Parathyroid adenoma (tissue), 2 donors: ENCODE data around the gene TFE3.
A peak's percentile ranks its signal among the peaks of the same experiment; 100 is the strongest.

Experiments used
- H2AFZ ChIP-seq: fragments of 300-600 bp; sonication (generic); one replicate; pipeline ENCODE4 v1.7.0; 2017; ENCODE audit warnings: antibody characterized with exemption, mild to moderate bottlenecking
- H3K27ac ChIP-seq: fragments of 300-600 bp; sonication (generic); one replicate; pipeline ENCODE4 v1.7.0; 2017
- H3K27me3 ChIP-seq: fragments of 300-600 bp; sonication (generic); one replicate; pipeline ENCODE4 v1.7.0; 2017; ENCODE audit warnings: low read length; ENCODE audit not compliant: control insufficient read depth, insufficient read depth
- H3K36me3 ChIP-seq: fragments of 300-600 bp; sonication (generic); one replicate; pipeline ENCODE4 v1.7.0; 2017; ENCODE audit warnings: low read length; ENCODE audit not compliant: control insufficient read depth, insufficient read depth
- H3K4me1 ChIP-seq: fragments of 300-600 bp; sonication (generic); one replicate; pipeline ENCODE4 v1.7.0; 2017; ENCODE audit warnings: control low read depth
- H3K4me2 ChIP-seq: fragments of 300-600 bp; sonication (generic); one replicate; pipeline ENCODE4 v1.7.0; 2017; ENCODE audit warnings: low read length
- H3K4me3 ChIP-seq: fragments of 300-600 bp; sonication (generic); one replicate; pipeline ENCODE4 v1.7.0; 2017; ENCODE audit warnings: low read depth, low read length
- H3K79me2 ChIP-seq: fragments of 300-600 bp; sonication (generic); one replicate; pipeline ENCODE4 v1.7.0; 2017; ENCODE audit warnings: control low read depth
- H3K9ac ChIP-seq: fragments of 300-600 bp; sonication (generic); one replicate; pipeline ENCODE4 v1.7.0; 2017; ENCODE audit warnings: mild to moderate bottlenecking
- H3K9me3 ChIP-seq: fragments of 300-600 bp; sonication (generic); one replicate; pipeline ENCODE4 v1.7.0; 2017; ENCODE audit warnings: low read length; ENCODE audit not compliant: control insufficient read depth
- TF ChIP-seq, protein P1 (sequence below): fragments of 300-600 bp; sonication (generic); IDR thresholded peaks from one replicate; pipeline ENCODE4 v1.7.0; 2017; ENCODE audit warnings: antibody characterized with exemption, mild to moderate bottlenecking
- donor health status: primary hyperparathyroidism.

Gene TFE3

DNA sequence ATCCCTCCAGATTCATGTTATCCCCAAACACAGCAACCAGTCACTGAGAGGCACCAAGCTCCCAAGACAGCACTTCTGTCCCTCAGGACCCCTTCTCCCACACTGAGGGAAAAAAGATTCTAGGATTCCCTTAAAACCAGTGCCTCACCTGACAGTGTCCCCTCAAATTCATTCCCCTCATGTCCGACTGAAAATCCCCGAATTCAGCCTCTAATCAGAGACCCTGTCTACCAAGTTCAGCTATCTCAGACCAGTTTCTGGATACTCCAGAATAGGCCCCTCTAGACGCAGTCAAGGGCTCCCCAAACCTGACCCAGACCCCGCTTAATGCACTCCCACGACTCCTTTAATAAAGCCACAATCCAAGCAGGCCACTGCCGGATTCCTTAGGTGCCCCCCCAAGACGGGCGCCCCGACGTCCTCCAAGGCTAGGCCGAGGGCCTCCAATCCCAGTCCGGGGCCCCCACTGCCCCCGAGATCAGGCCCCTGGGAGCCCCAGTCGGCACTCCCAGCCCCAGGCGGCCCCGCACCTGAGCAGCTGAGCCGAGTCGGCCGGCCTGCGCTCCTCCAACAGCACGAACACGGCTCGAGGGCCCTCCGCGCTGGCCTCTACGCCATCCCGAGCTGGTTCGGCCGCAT lies 457 bp downstream of the TFE3 start:
- Histone ChIP-seq H3K36me3 (no peaks in the 10 kb centered on the region), H3K79me2 (peaks cover 8% of the 10 kb centered on the region), H3K9ac (peak overlapping the region; percentile 91), H3K4me2 (peak overlapping the region; percentile 81), H3K27ac (peak overlapping the region; percentile 96), H2AFZ (peak overlapping the region; percentile 79), H3K4me3 (peak overlapping the region; percentile 91), H3K4me1 (peaks cover 3% of the 10 kb centered on the region), H3K9me3 (no peaks in the 10 kb centered on the region), H3K27me3 (no peaks in the 10 kb centered on the region)
- TF ChIP-seq, protein P1, sequence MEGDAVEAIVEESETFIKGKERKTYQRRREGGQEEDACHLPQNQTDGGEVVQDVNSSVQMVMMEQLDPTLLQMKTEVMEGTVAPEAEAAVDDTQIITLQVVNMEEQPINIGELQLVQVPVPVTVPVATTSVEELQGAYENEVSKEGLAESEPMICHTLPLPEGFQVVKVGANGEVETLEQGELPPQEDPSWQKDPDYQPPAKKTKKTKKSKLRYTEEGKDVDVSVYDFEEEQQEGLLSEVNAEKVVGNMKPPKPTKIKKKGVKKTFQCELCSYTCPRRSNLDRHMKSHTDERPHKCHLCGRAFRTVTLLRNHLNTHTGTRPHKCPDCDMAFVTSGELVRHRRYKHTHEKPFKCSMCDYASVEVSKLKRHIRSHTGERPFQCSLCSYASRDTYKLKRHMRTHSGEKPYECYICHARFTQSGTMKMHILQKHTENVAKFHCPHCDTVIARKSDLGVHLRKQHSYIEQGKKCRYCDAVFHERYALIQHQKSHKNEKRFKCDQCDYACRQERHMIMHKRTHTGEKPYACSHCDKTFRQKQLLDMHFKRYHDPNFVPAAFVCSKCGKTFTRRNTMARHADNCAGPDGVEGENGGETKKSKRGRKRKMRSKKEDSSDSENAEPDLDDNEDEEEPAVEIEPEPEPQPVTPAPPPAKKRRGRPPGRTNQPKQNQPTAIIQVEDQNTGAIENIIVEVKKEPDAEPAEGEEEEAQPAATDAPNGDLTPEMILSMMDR: no peak

GRCh38 chrX:49041744-49042580 lies 1.2 kb downstream of the TFE3 start:
- Histone ChIP-seq H2AFZ (no peak overlapping the region), H3K27ac (peak overlapping the region; percentile 96), H3K4me2 (peak overlapping the region; percentile 81), H3K79me2 (peaks cover 8% of the 10 kb centered on the region), H3K36me3 (no peaks in the 10 kb centered on the region), H3K9me3 (no peaks in the 10 kb centered on the region), H3K9ac (peak overlapping the region; percentile 91), H3K4me3 (peak overlapping the region; percentile 91), H3K4me1 (peaks cover 3% of the 10 kb centered on the region), H3K27me3 (no peaks in the 10 kb centered on the region)
- TF ChIP-seq, protein P1: no peak

GRCh38 chrX:49040376-49040955 lies 2.7 kb downstream of the TFE3 start:
- Histone ChIP-seq H3K27ac (peak overlapping the region; percentile 64), H2AFZ (no peak overlapping the region), H3K27me3 (no peaks in the 10 kb centered on the region), H3K4me1 (peaks cover 3% of the 10 kb centered on the region), H3K79me2 (peaks cover 8% of the 10 kb centered on the region), H3K36me3 (no peaks in the 10 kb centered on the region), H3K4me2 (peak overlapping the region; percentile 47), H3K4me3 (no peak overlapping the region), H3K9ac (no peak overlapping the region), H3K9me3 (no peaks in the 10 kb centered on the region)
- TF ChIP-seq, protein P1: no peak

DNA sequence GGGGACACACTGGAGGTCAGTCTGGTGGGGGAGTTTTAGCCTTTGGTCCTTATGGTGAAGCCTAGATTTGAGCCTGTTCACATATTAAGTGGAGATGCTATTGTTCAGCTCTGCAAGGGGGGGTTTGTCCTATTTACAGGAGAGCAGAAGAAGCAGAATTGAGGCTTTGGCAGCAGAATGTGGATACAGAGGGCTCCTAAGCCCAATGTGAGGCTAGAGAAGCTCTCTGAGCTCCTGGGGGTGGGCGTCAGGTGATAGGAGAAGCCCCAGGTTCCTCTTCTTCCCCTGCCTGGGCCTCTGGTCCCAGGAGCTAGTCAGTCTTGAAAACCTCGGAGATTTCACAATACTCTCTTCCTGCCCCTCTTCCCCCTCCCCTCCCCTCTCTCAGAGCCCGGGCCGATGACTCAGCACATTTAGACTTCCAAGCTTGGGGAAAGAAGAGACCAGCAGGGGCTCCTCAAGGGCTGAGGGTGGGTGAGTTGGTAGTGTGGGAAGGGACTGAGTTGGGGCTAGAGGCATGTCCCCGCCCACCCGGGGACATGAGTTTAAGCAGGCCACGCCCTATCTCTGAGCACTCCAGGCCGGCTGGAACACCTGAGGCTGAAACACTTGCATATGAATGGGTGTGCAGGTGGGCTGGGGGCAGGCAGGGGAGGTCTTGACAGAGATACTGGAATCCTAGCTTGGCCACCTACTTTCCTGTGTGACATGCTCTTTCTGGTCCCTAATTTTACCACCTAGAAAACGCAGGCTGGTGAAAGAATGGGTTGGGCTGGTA lies 3.4 kb downstream of the TFE3 start:
- Histone ChIP-seq H3K4me2 (peak overlapping the region; percentile 47), H3K79me2 (peaks cover 8% of the 10 kb centered on the region), H3K9me3 (no peaks in the 10 kb centered on the region), H3K4me3 (no peak overlapping the region), H3K4me1 (peaks cover 3% of the 10 kb centered on the region), H2AFZ (no peak overlapping the region), H3K36me3 (no peaks in the 10 kb centered on the region), H3K27me3 (no peaks in the 10 kb centered on the region), H3K9ac (no peak overlapping the region), H3K27ac (peak overlapping the region; percentile 64)
- TF ChIP-seq, protein P1: no peak
